ENCODE data around the gene FOXB2.

GRCh38 chr9:77028478-77028877 is 9.0 kb downstream of the FOXB2 start:
- TF ChIP-seq EZH2 (IDR thresholded peaks at IDR 0.05), result no peak
- TF ChIP-seq POLR2AphosphoS5 (IDR thresholded peaks at IDR 0.05; ENCODE audit: borderline replicate concordance, low read depth, low read length), result no peak

All from SK-N-MC (cell line).